Keratinocyte (primary cell): ENCODE results near the gene ECHS1. TPM values are rescaled to one million over a fixed set of nuclear protein-coding genes. Genes with fewer than 3 reads are reported as not detected.

Experiments used
- DNase-seq: peaks from one replicate; pipeline ENCODE4 v3.0.0-alpha.2; 2011; ENCODE audit warnings: low read depth, missing footprints, low spot score
- FAIRE-seq: peaks from 2 replicates; lab custom pipeline; 2011; peaks lifted over from hg19 to GRCh38; lab: Jason Lieb, UNC
- H2AFZ ChIP-seq: 2 replicates; pipeline ENCODE4 v1.6.0; 2012; ENCODE audit warnings: low read length, control low read depth, inconsistent platforms; ENCODE audit not compliant: control insufficient read depth
- H3K27ac ChIP-seq: 2 replicates; pipeline ENCODE4 v1.5.1; 2011; ENCODE audit warnings: low read length; ENCODE audit not compliant: control insufficient read depth, insufficient read depth
- H3K27me3 ChIP-seq: 3 replicates; pipeline ENCODE4 v1.6.0; 2011; ENCODE audit warnings: low read length; ENCODE audit not compliant: control insufficient read depth, insufficient read depth; ENCODE audit errors: extremely low read depth
- H3K36me3 ChIP-seq, 2 experiments: 2 replicates in 1 of 2; 3 replicates in 1 of 2; pipeline ENCODE4 v1.5.1; 2011; ENCODE audit warnings: low read length in 2 of 2, mild to moderate bottlenecking in 1 of 2; ENCODE audit not compliant: control insufficient read depth in 2 of 2, insufficient read depth in 2 of 2; ENCODE audit errors: extremely low read depth in 1 of 2
- H3K4me1 ChIP-seq: 3 replicates; pipeline ENCODE4 v1.5.1; 2011; ENCODE audit warnings: low read length; ENCODE audit not compliant: control insufficient read depth, insufficient read depth; ENCODE audit errors: extremely low read depth
- H3K4me2 ChIP-seq: 3 replicates; pipeline ENCODE4 v1.6.0; 2011; ENCODE audit warnings: low read depth, low read length; ENCODE audit not compliant: control insufficient read depth, insufficient read depth; ENCODE audit errors: extremely low read depth
- H3K4me3 ChIP-seq, 3 experiments: fragments of 200-600 bp in 1 of 3; sonication (generic) in 1 of 3; 2 replicates in 2 of 3; 3 replicates in 1 of 3; pipeline ENCODE4 v1.5.1; 2011 to 2016; ENCODE audit warnings: low read length in 3 of 3, mild to moderate bottlenecking in 3 of 3, control low read depth in 2 of 3, inconsistent platforms in 1 of 3, low read depth in 1 of 3, mixed read lengths in 1 of 3, mixed run types in 1 of 3, moderate library complexity in 1 of 3; ENCODE audit not compliant: control insufficient read depth in 2 of 3, insufficient read depth in 2 of 3; ENCODE audit errors: extremely low read depth in 1 of 3
- H3K79me2 ChIP-seq: 2 replicates; pipeline ENCODE4 v1.6.0; 2012; ENCODE audit warnings: low read length; ENCODE audit not compliant: control insufficient read depth, insufficient read depth
- H3K9ac ChIP-seq: 3 replicates; pipeline ENCODE4 v1.6.0; 2011; ENCODE audit warnings: low read length; ENCODE audit not compliant: control insufficient read depth, insufficient read depth; ENCODE audit errors: extremely low read depth
- H3K9me1 ChIP-seq: 3 replicates; pipeline ENCODE4 v1.6.0; 2011; ENCODE audit warnings: low read length; ENCODE audit not compliant: control insufficient read depth, insufficient read depth; ENCODE audit errors: extremely low read depth
- H3K9me3 ChIP-seq: 2 replicates; pipeline ENCODE4 v1.5.1; 2012; ENCODE audit warnings: low read depth, low read length; ENCODE audit not compliant: control insufficient read depth
- H4K20me1 ChIP-seq: 3 replicates; pipeline ENCODE4 v1.6.0; 2011; ENCODE audit warnings: low read length; ENCODE audit not compliant: control insufficient read depth, insufficient read depth; ENCODE audit errors: extremely low read depth
- EZH2 ChIP-seq: IDR thresholded peaks from one replicate; pipeline ENCODE4 v1.6.1; 2012; ENCODE audit warnings: inconsistent platforms, mild to moderate bottlenecking, low read length, moderate library complexity
- dilution Hi-C: fragments of 300-500 bp; cut with MboI; formaldehyde crosslinking; loops from one replicate; pipeline ENCODE4 v1.7.0; 2020; ENCODE audit warnings: low sequenced_read_pairs; ENCODE audit not compliant: extremely low pct_ligation_motif_present
- polyA plus RNA-seq, 5 experiments: library from polyadenylated mRNA; depleted of rRNA in 3 of 5; stranded (reverse) in 3 of 5; stranded (forward) in 1 of 5; unstranded in 1 of 5; fragments of >200 nt; gene quantifications; 1 replicate in 1 of 5; 2 replicates in 3 of 5; 3 replicates in 1 of 5; pipeline versions ENCODE4 v1.2.1 to v1.2.3, GENCODE V29; 2011 to 2012; ENCODE audit warnings: missing spikeins in 2 of 5, low read depth in 1 of 5, low replicate concordance in 1 of 5
- TF ChIP-seq, protein P1 (sequence below), 3 experiments: IDR thresholded peaks in 1 of 3; conservative IDR thresholded peaks in 1 of 3; optimal IDR thresholded peaks in 1 of 3; 2 replicates in 2 of 3; 3 replicates in 1 of 3; pipeline versions ENCODE3 to v1.5.1; 2011; ENCODE audit warnings: low read length in 3 of 3, mild to moderate bottlenecking in 3 of 3, moderate library complexity in 2 of 3, control low read depth in 1 of 3, inconsistent platforms in 1 of 3; ENCODE audit not compliant: insufficient read depth in 2 of 3; ENCODE audit errors: extremely low read depth in 1 of 3

The ECHS1 gene
- polyA plus RNA-seq, 1 donor (not counting 4 experiments of a cell fraction or from before 2014, with no cell fraction given) = 27.1 TPM

DNA sequence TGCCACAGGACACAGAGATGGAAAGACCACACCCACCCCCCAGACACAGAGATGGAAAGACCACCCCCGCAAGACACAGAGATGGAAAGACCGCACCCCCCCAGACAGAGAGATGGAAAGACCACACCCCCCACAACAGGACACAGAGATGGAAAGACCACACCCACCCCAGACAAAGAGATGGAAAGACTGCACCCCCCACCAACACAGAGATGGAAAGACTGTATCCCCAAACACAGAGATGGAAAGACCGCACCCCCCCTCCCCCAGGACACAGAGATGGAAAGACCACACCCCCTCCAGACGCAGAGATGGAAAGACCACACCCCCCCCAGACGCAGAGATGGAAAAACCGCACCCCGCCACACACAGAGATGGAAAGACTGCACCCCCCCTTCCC is 56.4 kb downstream of the ECHS1 start:
- Histone ChIP-seq H3K79me2 (no peaks in the 10 kb centered on the region), H3K27me3 (peaks cover 3% of the 10 kb centered on the region), H3K9me3 (no peaks in the 10 kb centered on the region), H3K4me3 (no peak overlapping the region), H3K4me1 (no peaks in the 10 kb centered on the region), H3K36me3 (peaks cover 5 to 6% of the 10 kb centered on the region in 2 experiments), H2AFZ (no peak overlapping the region), H4K20me1 (no peaks in the 10 kb centered on the region), H3K9me1 (no peaks in the 10 kb centered on the region), H3K27ac (no peak overlapping the region), H3K9ac (no peak overlapping the region), H3K4me2 (no peak overlapping the region)
- FAIRE-seq = no peak
- dilution Hi-C loops = no loop called here
- no peak for DNase-seq
- TF ChIP-seq, protein P1, sequence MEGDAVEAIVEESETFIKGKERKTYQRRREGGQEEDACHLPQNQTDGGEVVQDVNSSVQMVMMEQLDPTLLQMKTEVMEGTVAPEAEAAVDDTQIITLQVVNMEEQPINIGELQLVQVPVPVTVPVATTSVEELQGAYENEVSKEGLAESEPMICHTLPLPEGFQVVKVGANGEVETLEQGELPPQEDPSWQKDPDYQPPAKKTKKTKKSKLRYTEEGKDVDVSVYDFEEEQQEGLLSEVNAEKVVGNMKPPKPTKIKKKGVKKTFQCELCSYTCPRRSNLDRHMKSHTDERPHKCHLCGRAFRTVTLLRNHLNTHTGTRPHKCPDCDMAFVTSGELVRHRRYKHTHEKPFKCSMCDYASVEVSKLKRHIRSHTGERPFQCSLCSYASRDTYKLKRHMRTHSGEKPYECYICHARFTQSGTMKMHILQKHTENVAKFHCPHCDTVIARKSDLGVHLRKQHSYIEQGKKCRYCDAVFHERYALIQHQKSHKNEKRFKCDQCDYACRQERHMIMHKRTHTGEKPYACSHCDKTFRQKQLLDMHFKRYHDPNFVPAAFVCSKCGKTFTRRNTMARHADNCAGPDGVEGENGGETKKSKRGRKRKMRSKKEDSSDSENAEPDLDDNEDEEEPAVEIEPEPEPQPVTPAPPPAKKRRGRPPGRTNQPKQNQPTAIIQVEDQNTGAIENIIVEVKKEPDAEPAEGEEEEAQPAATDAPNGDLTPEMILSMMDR (optimal IDR thresholded peaks at IDR 0.05 in 1 of 3, IDR thresholded peaks at IDR 0.05 in 1 of 3, conservative IDR thresholded peaks at IDR 0.05 in 1 of 3; ENCODE audit: extremely low read depth in 1 of 3, insufficient read depth in 2 of 3, low read length in 3 of 3) = no peak
- TF ChIP-seq EZH2 = no peak

DNA sequence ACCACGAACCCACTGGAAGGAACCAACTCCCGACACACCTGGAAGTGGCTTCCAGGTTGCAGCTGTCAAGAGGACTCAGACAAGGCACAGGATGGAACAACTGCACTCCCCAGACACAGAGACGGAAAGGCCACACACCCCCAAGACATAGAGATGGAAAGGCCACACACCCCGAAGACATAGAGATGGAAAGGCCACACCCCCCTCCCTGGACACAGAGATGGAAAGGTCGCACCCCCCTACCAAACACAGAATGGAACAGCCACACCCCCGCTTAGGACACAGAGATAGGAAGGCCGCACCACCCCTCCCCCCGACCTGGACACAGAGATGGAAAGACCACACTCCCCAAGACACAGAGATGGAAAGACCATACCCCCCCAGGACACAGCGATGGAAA is 56.9 kb downstream of the ECHS1 start:
- H3K79me2 ChIP-seq = no peaks in the 10 kb centered on the region
- H4K20me1 ChIP-seq = no peaks in the 10 kb centered on the region
- H3K27me3 ChIP-seq = peaks cover 3% of the 10 kb centered on the region
- H3K4me1 ChIP-seq = no peaks in the 10 kb centered on the region
- no peak overlapping the region for H3K27ac ChIP-seq
- dilution Hi-C loops = no loop called here
- H3K36me3 ChIP-seq = peaks cover 6 to 7% of the 10 kb centered on the region in 2 experiments
- FAIRE-seq (no peak), DNase-seq (no peak)
- no peak overlapping the region for H3K9ac ChIP-seq
- no peaks in the 10 kb centered on the region for H3K9me1 ChIP-seq
- no peak overlapping the region for H3K4me3 ChIP-seq
- no peak overlapping the region for H3K4me2 ChIP-seq
- no peaks in the 10 kb centered on the region for H3K9me3 ChIP-seq
- H2AFZ ChIP-seq = no peak overlapping the region
- TF ChIP-seq EZH2 = no peak
- TF ChIP-seq, protein P1 (optimal IDR thresholded peaks at IDR 0.05 in 1 of 3, IDR thresholded peaks at IDR 0.05 in 1 of 3, conservative IDR thresholded peaks at IDR 0.05 in 1 of 3; ENCODE audit: extremely low read depth in 1 of 3, insufficient read depth in 2 of 3, low read length in 3 of 3) = no peak
